ENCODE measurements around the gene CEP72. TPM values are rescaled to one million over a fixed set of nuclear protein-coding genes. Genes with fewer than 3 reads are reported as not detected.

The CEP72 gene
- total and polyA plus RNA-seq, 2 of the 13 experiments (the other 11 are each of a cell fraction or from before 2014, with no cell fraction given): 3.4 to 9.4 TPM

- TF ChIP-seq, protein P1, sequence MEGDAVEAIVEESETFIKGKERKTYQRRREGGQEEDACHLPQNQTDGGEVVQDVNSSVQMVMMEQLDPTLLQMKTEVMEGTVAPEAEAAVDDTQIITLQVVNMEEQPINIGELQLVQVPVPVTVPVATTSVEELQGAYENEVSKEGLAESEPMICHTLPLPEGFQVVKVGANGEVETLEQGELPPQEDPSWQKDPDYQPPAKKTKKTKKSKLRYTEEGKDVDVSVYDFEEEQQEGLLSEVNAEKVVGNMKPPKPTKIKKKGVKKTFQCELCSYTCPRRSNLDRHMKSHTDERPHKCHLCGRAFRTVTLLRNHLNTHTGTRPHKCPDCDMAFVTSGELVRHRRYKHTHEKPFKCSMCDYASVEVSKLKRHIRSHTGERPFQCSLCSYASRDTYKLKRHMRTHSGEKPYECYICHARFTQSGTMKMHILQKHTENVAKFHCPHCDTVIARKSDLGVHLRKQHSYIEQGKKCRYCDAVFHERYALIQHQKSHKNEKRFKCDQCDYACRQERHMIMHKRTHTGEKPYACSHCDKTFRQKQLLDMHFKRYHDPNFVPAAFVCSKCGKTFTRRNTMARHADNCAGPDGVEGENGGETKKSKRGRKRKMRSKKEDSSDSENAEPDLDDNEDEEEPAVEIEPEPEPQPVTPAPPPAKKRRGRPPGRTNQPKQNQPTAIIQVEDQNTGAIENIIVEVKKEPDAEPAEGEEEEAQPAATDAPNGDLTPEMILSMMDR (CRISPR knock-in tag; IDR thresholded peaks at IDR 0.05): peak; percentile 96
- TF ChIP-seq ZBTB7B (CRISPR knock-in tag; IDR thresholded peaks at IDR 0.05): 0 out of 2 replicates have a peak, but pooled peaks have one; percentile 36
- TF ChIP-seq KDM2A (CRISPR knock-in tag; IDR thresholded peaks at IDR 0.05; ENCODE audit: borderline replicate concordance, low read depth): peak; percentile 86; the same call in 1 of the 2 replicates
- 0 out of 2 replicates have a peak, but pooled peaks have one; percentile 54 for TF ChIP-seq ZC3H13 (CRISPR knock-in tag; IDR thresholded peaks at IDR 0.05)
- TF ChIP-seq, protein P2, sequence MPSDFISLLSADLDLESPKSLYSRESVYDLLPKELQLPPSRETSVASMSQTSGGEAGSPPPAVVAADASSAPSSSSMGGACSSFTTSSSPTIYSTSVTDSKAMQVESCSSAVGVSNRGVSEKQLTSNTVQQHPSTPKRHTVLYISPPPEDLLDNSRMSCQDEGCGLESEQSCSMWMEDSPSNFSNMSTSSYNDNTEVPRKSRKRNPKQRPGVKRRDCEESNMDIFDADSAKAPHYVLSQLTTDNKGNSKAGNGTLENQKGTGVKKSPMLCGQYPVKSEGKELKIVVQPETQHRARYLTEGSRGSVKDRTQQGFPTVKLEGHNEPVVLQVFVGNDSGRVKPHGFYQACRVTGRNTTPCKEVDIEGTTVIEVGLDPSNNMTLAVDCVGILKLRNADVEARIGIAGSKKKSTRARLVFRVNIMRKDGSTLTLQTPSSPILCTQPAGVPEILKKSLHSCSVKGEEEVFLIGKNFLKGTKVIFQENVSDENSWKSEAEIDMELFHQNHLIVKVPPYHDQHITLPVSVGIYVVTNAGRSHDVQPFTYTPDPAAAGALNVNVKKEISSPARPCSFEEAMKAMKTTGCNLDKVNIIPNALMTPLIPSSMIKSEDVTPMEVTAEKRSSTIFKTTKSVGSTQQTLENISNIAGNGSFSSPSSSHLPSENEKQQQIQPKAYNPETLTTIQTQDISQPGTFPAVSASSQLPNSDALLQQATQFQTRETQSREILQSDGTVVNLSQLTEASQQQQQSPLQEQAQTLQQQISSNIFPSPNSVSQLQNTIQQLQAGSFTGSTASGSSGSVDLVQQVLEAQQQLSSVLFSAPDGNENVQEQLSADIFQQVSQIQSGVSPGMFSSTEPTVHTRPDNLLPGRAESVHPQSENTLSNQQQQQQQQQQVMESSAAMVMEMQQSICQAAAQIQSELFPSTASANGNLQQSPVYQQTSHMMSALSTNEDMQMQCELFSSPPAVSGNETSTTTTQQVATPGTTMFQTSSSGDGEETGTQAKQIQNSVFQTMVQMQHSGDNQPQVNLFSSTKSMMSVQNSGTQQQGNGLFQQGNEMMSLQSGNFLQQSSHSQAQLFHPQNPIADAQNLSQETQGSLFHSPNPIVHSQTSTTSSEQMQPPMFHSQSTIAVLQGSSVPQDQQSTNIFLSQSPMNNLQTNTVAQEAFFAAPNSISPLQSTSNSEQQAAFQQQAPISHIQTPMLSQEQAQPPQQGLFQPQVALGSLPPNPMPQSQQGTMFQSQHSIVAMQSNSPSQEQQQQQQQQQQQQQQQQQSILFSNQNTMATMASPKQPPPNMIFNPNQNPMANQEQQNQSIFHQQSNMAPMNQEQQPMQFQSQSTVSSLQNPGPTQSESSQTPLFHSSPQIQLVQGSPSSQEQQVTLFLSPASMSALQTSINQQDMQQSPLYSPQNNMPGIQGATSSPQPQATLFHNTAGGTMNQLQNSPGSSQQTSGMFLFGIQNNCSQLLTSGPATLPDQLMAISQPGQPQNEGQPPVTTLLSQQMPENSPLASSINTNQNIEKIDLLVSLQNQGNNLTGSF (CRISPR knock-in tag; IDR thresholded peaks at IDR 0.05): no peak
- peak; percentile 87; the same call in 1 of the 2 replicates for TF ChIP-seq ZNF512B (CRISPR knock-in tag; IDR thresholded peaks at IDR 0.05; ENCODE audit: borderline replicate concordance)
- TF ChIP-seq RNF2 (conservative IDR thresholded peaks at IDR 0.05; ENCODE audit: low read depth): peak; percentile 22; the same call in 1 of the 2 replicates
- peak; percentile 78 for TF ChIP-seq NRL (CRISPR knock-in tag; IDR thresholded peaks at IDR 0.05; ENCODE audit: borderline replicate concordance)
- TF ChIP-seq, protein P3, sequence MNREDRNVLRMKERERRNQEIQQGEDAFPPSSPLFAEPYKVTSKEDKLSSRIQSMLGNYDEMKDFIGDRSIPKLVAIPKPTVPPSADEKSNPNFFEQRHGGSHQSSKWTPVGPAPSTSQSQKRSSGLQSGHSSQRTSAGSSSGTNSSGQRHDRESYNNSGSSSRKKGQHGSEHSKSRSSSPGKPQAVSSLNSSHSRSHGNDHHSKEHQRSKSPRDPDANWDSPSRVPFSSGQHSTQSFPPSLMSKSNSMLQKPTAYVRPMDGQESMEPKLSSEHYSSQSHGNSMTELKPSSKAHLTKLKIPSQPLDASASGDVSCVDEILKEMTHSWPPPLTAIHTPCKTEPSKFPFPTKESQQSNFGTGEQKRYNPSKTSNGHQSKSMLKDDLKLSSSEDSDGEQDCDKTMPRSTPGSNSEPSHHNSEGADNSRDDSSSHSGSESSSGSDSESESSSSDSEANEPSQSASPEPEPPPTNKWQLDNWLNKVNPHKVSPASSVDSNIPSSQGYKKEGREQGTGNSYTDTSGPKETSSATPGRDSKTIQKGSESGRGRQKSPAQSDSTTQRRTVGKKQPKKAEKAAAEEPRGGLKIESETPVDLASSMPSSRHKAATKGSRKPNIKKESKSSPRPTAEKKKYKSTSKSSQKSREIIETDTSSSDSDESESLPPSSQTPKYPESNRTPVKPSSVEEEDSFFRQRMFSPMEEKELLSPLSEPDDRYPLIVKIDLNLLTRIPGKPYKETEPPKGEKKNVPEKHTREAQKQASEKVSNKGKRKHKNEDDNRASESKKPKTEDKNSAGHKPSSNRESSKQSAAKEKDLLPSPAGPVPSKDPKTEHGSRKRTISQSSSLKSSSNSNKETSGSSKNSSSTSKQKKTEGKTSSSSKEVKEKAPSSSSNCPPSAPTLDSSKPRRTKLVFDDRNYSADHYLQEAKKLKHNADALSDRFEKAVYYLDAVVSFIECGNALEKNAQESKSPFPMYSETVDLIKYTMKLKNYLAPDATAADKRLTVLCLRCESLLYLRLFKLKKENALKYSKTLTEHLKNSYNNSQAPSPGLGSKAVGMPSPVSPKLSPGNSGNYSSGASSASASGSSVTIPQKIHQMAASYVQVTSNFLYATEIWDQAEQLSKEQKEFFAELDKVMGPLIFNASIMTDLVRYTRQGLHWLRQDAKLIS (CRISPR knock-in tag; IDR thresholded peaks at IDR 0.05): no peak
- TF ChIP-seq PPARG (CRISPR knock-in tag; conservative IDR thresholded peaks at IDR 0.05): 0 out of 2 replicates have a peak, but pooled peaks have one; percentile 22
- TF ChIP-seq ZNF629 (CRISPR knock-in tag; conservative IDR thresholded peaks at IDR 0.05): peak; percentile 42; the same call in 1 of the 2 replicates
- TF ChIP-seq ZNF331 (CRISPR knock-in tag; IDR thresholded peaks at IDR 0.05): 0 out of 2 replicates have a peak, but pooled peaks have one; percentile 20
- TF ChIP-seq BORCS8-MEF2B (CRISPR knock-in tag; IDR thresholded peaks at IDR 0.05): peak; percentile 31; the same call in 1 of the 2 replicates
- TF ChIP-seq ZFY (CRISPR knock-in tag; IDR thresholded peaks at IDR 0.05): peak; percentile 34; the same call in 1 of the 2 replicates
These were observed 59.6 kb downstream of the CEP72 start (continued) for GRCh38 chr5:671459-672328.

All from HepG2 (cell line).